Measurements from ENCODE around the gene STARD9. TPM values are rescaled to one million over a fixed set of nuclear protein-coding genes. Genes with fewer than 3 reads are reported as not detected.

Gene STARD9
- total and polyA plus RNA-seq, 2 of the 13 experiments (the other 11 are each of a cell fraction or from before 2014, with no cell fraction given): 5.3 to 7.5 TPM

- Histone ChIP-seq H3K4me2 (ENCODE audit: low read depth, low read length) (no peak overlapping the region), H3K9ac (ENCODE audit: insufficient read depth, low read depth, low read length) (no peak overlapping the region), H3K27ac (ENCODE audit: extremely low read length, insufficient read depth, low read length) (no peak overlapping the region), H3K9me3 (ENCODE audit: low read length) (no peaks in the 10 kb centered on the region), H2AFZ (ENCODE audit: low read length) (no peak overlapping the region), H3K36me3 (replicated peaks in 1 of 2; ENCODE audit: control insufficient read depth in 1 of 2, insufficient read depth in 2 of 2, low read length in 2 of 2) (peaks cover 2 to 4% of the 10 kb centered on the region in 2 experiments; a peak in 1 of 5 replicates), H3K27me3 (ENCODE audit: control insufficient read depth in 1 of 2, insufficient read depth in 2 of 2, low read length in 2 of 2) (no peaks in the 10 kb centered on the region), H3K79me2 (ENCODE audit: insufficient read depth, low read length) (no peaks in the 10 kb centered on the region), H3K4me1 (ENCODE audit: insufficient read depth, low read length) (no peaks in the 10 kb centered on the region), H4K20me1 (ENCODE audit: insufficient read depth, low read length) (no peaks in the 10 kb centered on the region), H3K4me3 (replicated peaks in 1 of 3; ENCODE audit: insufficient read depth in 1 of 3, low read depth in 2 of 3, low read length in 3 of 3) (no peak overlapping the region)
- FAIRE-seq (no peak), ATAC-seq (no peak), DNase-seq (ENCODE audit: low spot score) (no peak)
- intact Hi-C loops (cut with micrococcal nuclease; ENCODE audit: unreplicated experiment) (no loop called here), in situ Hi-C loops (cut with HindIII; ENCODE audit: extremely low pct_ligation_motif_present, low pct_unique_long_range_greater_than_20kb) (no loop called here)
- POLR2A ChIA-PET: no interaction called here
- CTCF ChIA-PET (ENCODE audit: low intra/inter-chr PET ratio, low total read pairs): no interaction called here
- 73% methylated on average over 2 of the region's 2 CpGs for WGBS (ENCODE audit: low lambda C conversion rate)
- TF ChIP-seq RBM39 (IDR thresholded peaks at IDR 0.05; ENCODE audit: low read depth, low read length, poor library complexity, severe bottlenecking) (no peak), TEAD3 (CRISPR knock-in tag; optimal IDR thresholded peaks at IDR 0.05; ENCODE audit: borderline replicate concordance) (no peak), ZNF260 (CRISPR knock-in tag; IDR thresholded peaks at IDR 0.05; ENCODE audit: borderline replicate concordance, low read depth) (no peak), EHMT2 (IDR thresholded peaks at IDR 0.05; ENCODE audit: borderline replicate concordance, low read depth, low read length) (no peak), TRAFD1 (CRISPR knock-in tag; IDR thresholded peaks at IDR 0.05; ENCODE audit: borderline replicate concordance) (no peak), ZNF256 (CRISPR knock-in tag; conservative IDR thresholded peaks at IDR 0.05) (no peak), ZNF7 (CRISPR knock-in tag; IDR thresholded peaks at IDR 0.05) (no peak), ZBTB20 (CRISPR knock-in tag; IDR thresholded peaks at IDR 0.05; ENCODE audit: borderline replicate concordance, low read depth) (no peak)
- no TSS peak for BruUV-seq (replicated peaks)
These were observed 40.7 kb downstream of the STARD9 start for GRCh38 chr15:42616107-42616506.
